ENCODE data around the gene CEP20.
A peak's percentile ranks its signal among the peaks of the same experiment; 100 is the strongest.

Gene CEP20

GRCh38 chr16:15897834-15898254 is 9.4 kb upstream of the CEP20 start:
- DNase-seq (ENCODE audit: low read depth in 2 of 2): peak; percentile 26 to 44

GRCh38 chr16:15897121-15897780 is 8.8 kb upstream of the CEP20 start:
- DNase-seq (ENCODE audit: low read depth in 2 of 2): no peak

- DNase-seq (ENCODE audit: low read depth in 2 of 2): no peak
Measured at GRCh38 chr16:15894571-15895374, 6.4 kb upstream of the CEP20 start.

- no peak for DNase-seq (ENCODE audit: low read depth in 2 of 2)
Measured at GRCh38 chr16:15891508-15891907, 3.1 kb upstream of the CEP20 start.

- no peak for DNase-seq (ENCODE audit: low read depth in 2 of 2)
Measured at GRCh38 chr16:15887283-15887682, 1.1 kb downstream of the CEP20 start.

GRCh38 chr16:15886078-15886477 is 2.3 kb downstream of the CEP20 start:
- DNase-seq (ENCODE audit: low read depth in 2 of 2): no peak

- no peak for DNase-seq (ENCODE audit: low read depth in 2 of 2)
Measured at GRCh38 chr16:15885560-15886001, 2.8 kb downstream of the CEP20 start.

GRCh38 chr16:15882563-15882962 is 5.8 kb downstream of the CEP20 start:
- DNase-seq (ENCODE audit: low read depth in 2 of 2): no peak

- DNase-seq (ENCODE audit: low read depth in 2 of 2): no peak
Measured at GRCh38 chr16:15881794-15882379, 6.5 kb downstream of the CEP20 start.

GRCh38 chr16:15880434-15881308 is 7.7 kb downstream of the CEP20 start:
- DNase-seq (ENCODE audit: low read depth in 2 of 2): no peak

- no peak for DNase-seq (ENCODE audit: low read depth in 2 of 2)
Measured at GRCh38 chr16:15879255-15879811, 9.1 kb downstream of the CEP20 start.

- no peak for DNase-seq (ENCODE audit: low read depth in 2 of 2)
Measured at GRCh38 chr16:15876503-15876902, 11.9 kb downstream of the CEP20 start.

- DNase-seq (ENCODE audit: low read depth in 2 of 2): no peak
Measured at GRCh38 chr16:15874745-15875314, 13.6 kb downstream of the CEP20 start.

- no peak for DNase-seq (ENCODE audit: low read depth in 2 of 2)
Measured at GRCh38 chr16:15873737-15874136, 14.7 kb downstream of the CEP20 start.

GRCh38 chr16:15873301-15873700 is 15.1 kb downstream of the CEP20 start:
- DNase-seq (ENCODE audit: low read depth in 2 of 2): no peak

GRCh38 chr16:15870011-15870410 is 18.4 kb downstream of the CEP20 start:
- no peak for DNase-seq (ENCODE audit: low read depth in 2 of 2)

- no peak for DNase-seq (ENCODE audit: low read depth in 2 of 2)
Measured at GRCh38 chr16:15866451-15866850, 22.0 kb downstream of the CEP20 start.

GRCh38 chr16:15865742-15866141 is 22.7 kb downstream of the CEP20 start:
- no peak for DNase-seq (ENCODE audit: low read depth in 2 of 2)

- no peak for DNase-seq (ENCODE audit: low read depth in 2 of 2)
Measured at GRCh38 chr16:15864939-15865338, 23.5 kb downstream of the CEP20 start.

GRCh38 chr16:15861996-15862395 is 26.4 kb downstream of the CEP20 start:
- DNase-seq (ENCODE audit: low read depth in 2 of 2): no peak
